ENCODE data around the gene ARGLU1. TPM values are rescaled to one million over a fixed set of nuclear protein-coding genes. Genes with fewer than 3 reads are reported as not detected.
"Not testable (repeated sequence)": the region's sequence is repeated elsewhere in the genome, so short reads cannot be mapped to it uniquely, and the experiment has no call there.

The ARGLU1 gene
- 86.2 TPM for polyA plus RNA-seq (2013, experiment 1 of 2; ENCODE audit: insufficient read length)
- polyA plus RNA-seq (2013, experiment 2 of 2; ENCODE audit: insufficient read length), result 65.9 TPM

GRCh38 chr13:106567474-106568298 is at the start of gene ARGLU1:
Gene ARGLU1 (minus strand): TSS chr13:106568137. CDS start chr13:106567919, 218 bp downstream.
- DNase-seq, result peak; percentile 88

GRCh38 chr13:106617561-106617960 is 49.6 kb upstream of the ARGLU1 start:
- peak; percentile 72 for DNase-seq

- no peak for DNase-seq
Observed at GRCh38 chr13:106616729-106617128, 48.8 kb upstream of the ARGLU1 start.

GRCh38 chr13:106614874-106615273 is 46.9 kb upstream of the ARGLU1 start:
- no peak for DNase-seq

GRCh38 chr13:106612688-106613087 is 44.8 kb upstream of the ARGLU1 start:
- no peak for DNase-seq

GRCh38 chr13:106610486-106610885 is 42.5 kb upstream of the ARGLU1 start:
- DNase-seq, result peak; percentile 73

- DNase-seq, result no peak
Observed at GRCh38 chr13:106609116-106609515, 41.2 kb upstream of the ARGLU1 start.

- DNase-seq, result no peak
Observed at GRCh38 chr13:106603546-106603945, 35.6 kb upstream of the ARGLU1 start.

GRCh38 chr13:106602178-106602577 is 34.2 kb upstream of the ARGLU1 start:
- no peak for DNase-seq

GRCh38 chr13:106601489-106601888 is 33.6 kb upstream of the ARGLU1 start:
- DNase-seq, result no peak

GRCh38 chr13:106600798-106601135 is 32.8 kb upstream of the ARGLU1 start:
- not testable (repeated sequence) for DNase-seq

- peak; percentile 89 for DNase-seq
Observed at GRCh38 chr13:106599875-106600797, 32.2 kb upstream of the ARGLU1 start.

- no peak for DNase-seq
Observed at GRCh38 chr13:106597749-106598395, 29.9 kb upstream of the ARGLU1 start.

- peak; percentile 73 for DNase-seq
Observed at GRCh38 chr13:106597186-106597585, 29.2 kb upstream of the ARGLU1 start.

- no peak for DNase-seq
Observed at GRCh38 chr13:106596275-106596937, 28.5 kb upstream of the ARGLU1 start.

GRCh38 chr13:106595625-106596024 is 27.7 kb upstream of the ARGLU1 start:
- no peak for DNase-seq

GRCh38 chr13:106594980-106595379 is 27.0 kb upstream of the ARGLU1 start:
- DNase-seq, result no peak

GRCh38 chr13:106593132-106593531 is 25.2 kb upstream of the ARGLU1 start:
- DNase-seq, result no peak

- no peak for DNase-seq
Observed at GRCh38 chr13:106591299-106591698, 23.4 kb upstream of the ARGLU1 start.

GRCh38 chr13:106589716-106590115 is 21.8 kb upstream of the ARGLU1 start:
- no peak for DNase-seq

- no peak for DNase-seq
Observed at GRCh38 chr13:106588367-106588766, 20.4 kb upstream of the ARGLU1 start.

GRCh38 chr13:106587787-106588186 is 19.9 kb upstream of the ARGLU1 start:
- no peak for DNase-seq

Measured in fibroblast of skin of back (primary cell).